Panc1 (cell line): ENCODE measurements around the gene NPAS3.

Source experiments
- CTCF ChIP-seq: fragments of 450-650 bp; IDR thresholded peaks from 2 replicates; pipeline ENCODE4 v1.5.1; 2017; ENCODE audit warnings: mild to moderate bottlenecking
- REST ChIP-seq, 2 experiments: IDR thresholded peaks; 2 replicates each; pipeline ENCODE4 v1.6.1; 2011 to 2012; ENCODE audit warnings: low read depth in 2 of 2, control low read depth in 1 of 2, low read length in 1 of 2, mild to moderate bottlenecking in 1 of 2, moderate library complexity in 1 of 2; ENCODE audit not compliant: insufficient read depth in 1 of 2

GRCh38 chr14:33035416-33036194, 96.9 kb downstream of the NPAS3 start:
- TF ChIP-seq CTCF (no peak), REST (IDR thresholded peaks at IDR 0.05; ENCODE audit: insufficient read depth in 1 of 2, low read depth in 2 of 2, low read length in 1 of 2) (no peak)
